C4-2B (cell line): ENCODE data around the gene CLMN.

Experiments used
- CTCF ChIP-seq: fragments of 450-650 bp; conservative IDR thresholded peaks from 2 replicates; pipeline ENCODE4 v1.5.1; 2017; ENCODE audit warnings: mild to moderate bottlenecking
- ZFX ChIP-seq: fragments of 450-650 bp; IDR thresholded peaks from 2 replicates; pipeline ENCODE4 v1.6.1; 2017

- no peak for TF ChIP-seq CTCF
- no peak for TF ChIP-seq ZFX
Observed at GRCh38 chr14:95321693-95322455, 2.2 kb upstream of the CLMN start.
